ENCODE results near the gene ARFGAP1.
"Not testable (repeated sequence)": the region's sequence is repeated elsewhere in the genome, so short reads cannot be mapped to it uniquely, and the experiment has no call there.

ARFGAP1 gene

DNA sequence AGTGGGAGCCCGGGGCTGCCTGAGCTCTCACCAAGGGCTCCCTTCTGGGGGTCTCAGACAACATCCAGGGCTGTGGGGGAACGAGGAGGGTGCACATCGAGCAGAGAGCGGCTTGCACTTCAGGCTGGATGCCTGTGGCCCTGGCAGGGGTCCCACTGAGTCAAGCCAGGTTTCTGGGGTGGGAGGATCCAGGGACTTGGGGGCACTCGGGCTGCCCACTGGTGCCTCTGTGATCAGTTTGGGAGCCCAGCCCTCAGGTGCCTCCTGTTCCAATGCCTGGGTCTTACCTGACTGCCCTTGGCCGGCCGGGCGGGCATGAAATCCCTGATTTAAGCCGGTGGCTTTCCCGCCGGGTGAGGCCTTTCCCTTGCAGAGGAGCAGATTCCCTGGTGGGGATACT lies 20.8 kb downstream of the ARFGAP1 start:
- no peak for DNase-seq

DNA sequence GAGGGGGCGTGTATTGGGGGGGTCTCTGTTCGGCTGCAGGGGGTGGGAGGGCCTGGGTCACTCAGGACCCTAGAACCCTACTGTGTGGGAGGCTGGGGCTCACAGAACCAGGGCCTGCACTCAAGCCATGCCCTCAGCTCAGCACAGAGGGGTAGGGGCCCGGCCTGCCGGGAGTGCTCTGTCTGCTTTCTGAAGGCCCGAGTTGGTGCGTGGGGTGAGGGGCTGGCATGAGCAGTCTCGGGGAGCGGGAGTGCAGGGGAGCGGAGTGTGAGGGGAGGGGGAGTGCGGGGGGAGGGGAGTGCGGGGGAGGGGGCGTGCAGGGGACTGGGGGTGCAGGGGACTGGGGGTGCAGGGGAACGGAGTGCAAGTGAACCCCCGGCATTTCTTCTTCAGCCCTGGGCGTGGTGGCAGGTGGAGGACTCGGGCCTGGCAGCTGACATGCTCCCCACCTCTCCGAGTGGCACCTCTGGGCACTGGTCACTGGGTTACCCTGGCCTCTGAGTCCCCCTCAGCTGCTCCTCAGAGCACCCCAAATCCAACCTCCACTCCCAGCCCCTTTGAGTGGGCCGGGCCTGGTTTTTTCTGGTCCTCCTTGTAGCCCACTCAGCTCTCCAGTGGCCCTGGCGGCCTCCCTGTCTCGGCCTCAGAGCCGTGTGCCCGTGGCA lies 21.4 kb downstream of the ARFGAP1 start:
- DNase-seq: no peak

DNA sequence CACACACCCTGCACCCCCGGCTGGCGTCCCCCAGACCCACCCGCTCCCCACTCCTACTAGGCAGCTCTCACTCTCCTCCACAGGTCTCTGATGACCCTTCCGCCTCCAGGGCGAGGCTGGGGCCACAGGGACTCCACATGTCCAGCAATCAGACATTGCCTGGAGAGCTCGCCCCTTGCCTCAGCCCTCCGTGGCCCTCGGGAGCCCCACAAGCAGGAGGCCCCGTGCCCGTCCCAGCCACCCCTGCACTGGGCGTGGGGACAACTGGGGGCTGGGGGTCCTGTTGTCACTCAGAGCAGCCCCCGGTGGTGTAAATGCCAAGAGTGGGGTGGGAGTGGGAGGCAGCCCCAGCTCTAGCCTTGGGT lies 21.9 kb downstream of the ARFGAP1 start:
- no peak for DNase-seq

DNA sequence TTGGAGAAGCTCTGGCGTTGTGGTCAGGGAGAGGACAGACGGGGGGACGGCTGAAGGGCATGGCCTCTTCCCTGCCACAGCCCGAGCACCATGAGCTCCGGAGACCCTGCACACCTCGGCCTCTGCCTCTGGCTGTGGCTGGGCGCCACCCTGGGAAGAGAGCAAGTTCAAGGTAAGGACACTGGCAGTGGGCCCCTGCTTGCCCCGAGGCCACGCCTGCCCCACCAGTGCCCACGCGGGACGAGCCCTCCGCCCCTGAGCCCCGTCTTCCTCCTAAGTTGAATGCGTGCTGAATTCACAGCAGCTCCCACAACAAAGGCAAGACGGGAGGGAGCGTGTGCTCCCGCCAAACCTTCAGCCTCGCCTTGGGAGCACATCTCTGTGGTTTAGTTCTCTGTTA lies 22.4 kb downstream of the ARFGAP1 start:
- no peak for DNase-seq

- peak; percentile 44 for DNase-seq
Observed at GRCh38 chr20:63295422-63295821, 22.8 kb downstream of the ARFGAP1 start.

- peak; percentile 22 for DNase-seq
Observed at GRCh38 chr20:63295846-63296245, 23.2 kb downstream of the ARFGAP1 start.

DNA sequence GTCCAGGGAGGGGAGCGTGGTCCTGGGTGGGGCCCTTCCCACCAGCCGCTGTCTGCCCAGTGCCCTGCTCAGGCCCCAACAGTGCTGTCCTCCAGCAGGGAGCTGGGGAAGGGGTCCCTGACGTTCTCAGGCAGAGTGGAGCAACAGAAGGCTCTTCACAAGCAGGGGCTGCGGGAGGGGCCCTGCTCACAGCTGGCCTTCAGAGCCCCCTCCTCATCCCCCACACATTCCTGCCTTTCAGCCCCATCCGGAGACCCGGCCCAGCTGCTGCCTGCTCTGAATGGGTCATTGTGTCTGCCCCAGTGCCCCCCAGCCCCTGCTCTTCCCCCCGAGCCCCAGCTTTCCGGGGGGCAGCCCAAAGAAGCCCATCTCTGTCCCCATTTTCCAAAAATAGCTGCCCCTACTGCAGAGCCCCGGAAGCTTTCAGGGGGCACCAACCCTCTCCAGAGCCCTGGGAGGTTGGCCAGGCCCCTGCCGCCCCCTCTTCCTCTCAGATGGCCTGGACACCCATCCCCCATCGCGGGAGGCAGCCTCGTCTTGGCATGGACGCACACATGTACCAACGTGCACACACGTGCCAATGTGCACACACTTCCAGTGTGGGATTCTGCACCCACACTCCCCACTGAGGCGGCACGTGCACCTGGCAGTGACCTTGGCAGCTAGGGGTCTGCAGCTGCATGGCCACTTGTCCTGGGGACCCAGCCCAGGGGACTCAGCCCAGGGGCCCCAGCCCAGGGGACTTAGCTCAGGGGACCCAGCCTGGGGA lies 24.1 kb downstream of the ARFGAP1 start:
- DNase-seq: no peak

DNA sequence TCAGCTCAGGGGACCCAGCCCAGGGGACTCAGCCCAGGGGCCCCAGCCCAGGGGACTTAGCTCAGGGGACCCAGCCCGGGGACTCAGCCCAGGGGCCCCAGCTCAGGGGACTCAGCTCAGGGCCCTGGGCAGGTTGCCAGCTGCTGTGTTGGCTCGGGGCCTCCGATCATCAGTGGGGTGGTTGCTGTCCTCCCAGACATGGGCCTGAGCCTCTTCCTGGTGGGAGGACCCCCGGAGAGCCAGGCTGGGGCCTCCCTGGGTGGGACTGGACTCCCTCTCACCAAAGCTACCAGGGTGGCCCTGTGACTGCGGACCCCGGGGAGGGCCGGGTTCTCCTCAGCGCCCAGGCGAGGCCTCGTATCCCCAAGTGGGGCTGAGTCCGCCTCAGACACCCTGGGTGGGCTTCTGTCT lies 24.8 kb downstream of the ARFGAP1 start:
- DNase-seq: peak; percentile 10

DNA sequence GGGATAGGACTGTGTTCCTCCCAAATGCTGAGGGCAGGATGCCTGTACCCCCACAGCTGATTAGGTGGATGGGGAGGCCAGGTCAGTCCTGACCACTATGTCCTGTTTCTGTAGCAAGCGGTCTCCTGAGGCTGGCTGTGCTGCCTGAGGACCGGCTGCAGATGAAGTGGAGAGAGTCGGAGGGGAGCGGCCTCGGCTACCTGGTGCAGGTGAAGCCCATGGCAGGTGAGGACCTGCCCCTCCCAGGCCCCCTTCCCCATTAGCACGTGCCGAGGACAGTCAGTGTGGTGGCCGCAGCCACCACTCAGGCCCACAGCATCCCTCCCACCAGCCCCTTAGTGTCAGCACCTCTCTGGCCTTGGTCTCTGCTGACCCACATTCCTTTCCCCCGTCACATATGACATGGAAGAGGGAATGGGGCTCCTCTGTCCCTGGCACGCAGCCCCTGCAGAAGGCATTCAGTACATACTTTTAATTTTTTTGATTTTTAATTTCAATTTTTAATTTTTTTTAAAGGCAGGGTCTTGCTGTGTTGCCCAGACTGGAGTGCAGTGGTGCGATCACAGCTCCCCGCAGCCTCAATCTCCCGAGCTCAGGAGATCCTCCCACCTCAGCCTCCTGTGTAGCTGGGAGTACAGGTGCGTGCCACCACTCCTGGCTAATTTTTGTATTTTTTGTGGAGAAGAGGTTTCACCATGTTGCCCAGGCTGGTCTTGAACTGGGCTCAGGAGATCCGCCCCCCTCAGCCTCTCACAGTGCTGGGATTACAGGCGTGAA lies 25.4 kb downstream of the ARFGAP1 start:
- DNase-seq: no peak

- DNase-seq: no peak
Observed at GRCh38 chr20:63298731-63299312, 26.2 kb downstream of the ARFGAP1 start.

DNA sequence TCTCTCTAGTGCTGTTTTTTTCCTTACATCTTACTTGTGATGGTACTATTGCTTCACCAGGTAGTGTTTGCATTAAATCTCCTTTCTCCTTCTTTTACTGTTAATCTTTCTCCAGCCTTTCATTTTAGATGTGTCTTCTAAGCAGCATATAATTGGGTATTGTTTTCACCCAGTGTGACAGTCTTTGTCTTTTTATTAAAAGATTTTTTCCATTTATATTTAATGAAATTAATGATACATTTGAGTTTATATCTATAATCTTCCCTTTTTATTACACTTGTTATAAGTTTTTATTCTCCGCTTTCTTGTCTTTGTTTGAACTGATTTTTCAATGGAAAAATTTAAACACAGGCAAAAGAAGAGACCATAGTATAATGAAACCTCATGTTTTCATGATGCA lies 29.1 kb downstream of the ARFGAP1 start:
- DNase-seq: no peak

- no peak for DNase-seq
Observed at GRCh38 chr20:63303095-63303666, 30.6 kb downstream of the ARFGAP1 start.

- no peak for DNase-seq
Observed at GRCh38 chr20:63305393-63305792, 32.8 kb downstream of the ARFGAP1 start.

GRCh38 chr20:63305933-63306672 lies 33.5 kb downstream of the ARFGAP1 start:
- not testable (repeated sequence) for DNase-seq

- no peak for DNase-seq
Observed at GRCh38 chr20:63306673-63307537, 34.3 kb downstream of the ARFGAP1 start.

GRCh38 chr20:63307538-63308217 lies 35.1 kb downstream of the ARFGAP1 start:
- DNase-seq: no peak

- no peak for DNase-seq
Observed at GRCh38 chr20:63308218-63308911, 35.8 kb downstream of the ARFGAP1 start.

DNA sequence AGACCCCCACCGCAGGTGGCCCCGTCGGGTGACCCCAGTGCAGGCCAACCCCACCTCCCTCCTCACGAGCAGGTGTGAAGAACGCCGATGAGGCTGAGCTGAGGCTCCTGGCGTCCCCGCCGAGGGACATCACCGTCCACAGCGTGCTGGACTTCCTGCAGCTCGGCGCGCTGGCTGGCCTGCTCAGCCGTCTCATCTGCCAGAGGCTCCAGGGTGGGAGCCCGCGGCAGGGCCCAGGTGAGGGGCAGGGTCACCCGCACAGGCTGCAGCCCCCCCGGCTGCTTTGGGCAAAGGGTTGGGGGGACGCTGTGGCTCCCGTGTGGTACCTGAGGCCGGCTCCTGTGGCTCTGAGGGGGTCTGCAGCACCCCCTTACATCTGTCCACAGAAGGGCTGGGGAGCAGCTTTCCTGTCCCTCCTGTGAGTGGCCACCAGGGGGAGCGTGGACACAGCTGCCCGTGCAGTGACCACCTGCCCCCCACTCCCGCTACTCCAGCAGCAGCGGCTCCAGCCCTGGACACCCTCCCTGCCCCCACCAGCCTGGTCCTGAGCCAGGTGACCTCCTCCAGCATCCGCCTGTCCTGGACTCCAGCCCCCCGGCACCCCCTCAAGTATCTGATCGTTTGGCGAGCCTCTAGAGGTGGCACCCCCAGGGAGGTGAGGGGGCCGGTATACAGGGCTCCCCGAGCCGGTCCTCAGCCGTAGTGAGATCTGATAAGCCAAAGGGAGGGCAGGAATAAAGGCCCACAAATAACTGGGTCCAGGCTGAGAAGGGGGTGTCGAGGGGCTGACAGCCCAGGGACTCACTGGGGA lies 36.9 kb downstream of the ARFGAP1 start:
- peak; percentile 54 for DNase-seq

Data from RPMI8226 (cell line).